ENCODE data around the gene LIPG. TPM values are rescaled to one million over a fixed set of nuclear protein-coding genes. Genes with fewer than 3 reads are reported as not detected.
A peak's percentile ranks its signal among the peaks of the same experiment; 100 is the strongest.

The LIPG gene
- total RNA-seq, 1 experiment from 2014 or later, result 6.8 TPM

GRCh38 chr18:49560277-49560623, 1.6 kb upstream of the LIPG start (continued):
- no peak for TF ChIP-seq AR (CRISPR knock-in tag; IDR thresholded peaks at IDR 0.05)
- TF ChIP-seq, protein P1, sequence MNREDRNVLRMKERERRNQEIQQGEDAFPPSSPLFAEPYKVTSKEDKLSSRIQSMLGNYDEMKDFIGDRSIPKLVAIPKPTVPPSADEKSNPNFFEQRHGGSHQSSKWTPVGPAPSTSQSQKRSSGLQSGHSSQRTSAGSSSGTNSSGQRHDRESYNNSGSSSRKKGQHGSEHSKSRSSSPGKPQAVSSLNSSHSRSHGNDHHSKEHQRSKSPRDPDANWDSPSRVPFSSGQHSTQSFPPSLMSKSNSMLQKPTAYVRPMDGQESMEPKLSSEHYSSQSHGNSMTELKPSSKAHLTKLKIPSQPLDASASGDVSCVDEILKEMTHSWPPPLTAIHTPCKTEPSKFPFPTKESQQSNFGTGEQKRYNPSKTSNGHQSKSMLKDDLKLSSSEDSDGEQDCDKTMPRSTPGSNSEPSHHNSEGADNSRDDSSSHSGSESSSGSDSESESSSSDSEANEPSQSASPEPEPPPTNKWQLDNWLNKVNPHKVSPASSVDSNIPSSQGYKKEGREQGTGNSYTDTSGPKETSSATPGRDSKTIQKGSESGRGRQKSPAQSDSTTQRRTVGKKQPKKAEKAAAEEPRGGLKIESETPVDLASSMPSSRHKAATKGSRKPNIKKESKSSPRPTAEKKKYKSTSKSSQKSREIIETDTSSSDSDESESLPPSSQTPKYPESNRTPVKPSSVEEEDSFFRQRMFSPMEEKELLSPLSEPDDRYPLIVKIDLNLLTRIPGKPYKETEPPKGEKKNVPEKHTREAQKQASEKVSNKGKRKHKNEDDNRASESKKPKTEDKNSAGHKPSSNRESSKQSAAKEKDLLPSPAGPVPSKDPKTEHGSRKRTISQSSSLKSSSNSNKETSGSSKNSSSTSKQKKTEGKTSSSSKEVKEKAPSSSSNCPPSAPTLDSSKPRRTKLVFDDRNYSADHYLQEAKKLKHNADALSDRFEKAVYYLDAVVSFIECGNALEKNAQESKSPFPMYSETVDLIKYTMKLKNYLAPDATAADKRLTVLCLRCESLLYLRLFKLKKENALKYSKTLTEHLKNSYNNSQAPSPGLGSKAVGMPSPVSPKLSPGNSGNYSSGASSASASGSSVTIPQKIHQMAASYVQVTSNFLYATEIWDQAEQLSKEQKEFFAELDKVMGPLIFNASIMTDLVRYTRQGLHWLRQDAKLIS (CRISPR knock-in tag; IDR thresholded peaks at IDR 0.05; ENCODE audit: borderline replicate concordance), result no peak

DNA sequence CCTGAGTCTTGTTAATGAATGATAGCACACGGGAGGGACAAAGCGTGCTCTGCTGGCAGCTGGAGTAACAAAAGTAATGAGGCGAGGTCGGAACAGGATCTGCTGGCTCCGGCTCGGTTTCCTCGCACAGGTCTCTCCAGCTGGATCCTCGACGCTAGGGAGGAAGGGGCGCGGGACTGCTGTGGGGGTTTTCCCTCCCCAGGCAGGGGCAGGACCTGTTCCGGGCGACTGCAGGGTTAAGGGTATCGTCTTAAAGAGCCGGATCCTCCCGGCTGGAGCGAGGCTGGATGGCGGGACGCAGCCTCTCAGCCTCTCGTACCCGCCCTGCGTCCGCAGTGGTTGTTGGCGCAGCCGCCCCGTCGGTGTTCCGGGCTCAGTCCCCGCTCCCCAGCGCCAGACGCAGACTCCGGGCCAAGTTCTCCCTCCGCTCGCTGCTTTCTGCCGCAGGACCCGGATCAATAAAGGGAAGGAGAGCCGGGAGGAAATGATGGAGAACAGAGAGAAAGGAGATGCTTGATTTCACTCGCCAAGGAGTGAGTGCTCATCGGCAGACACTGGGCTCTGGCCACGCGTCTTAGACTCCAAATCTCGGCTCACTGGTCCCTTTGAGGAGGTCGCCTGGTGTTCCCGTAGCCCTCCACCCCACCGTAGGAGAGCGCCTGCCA, 1.1 kb upstream of the LIPG start:
- TF ChIP-seq JUN (CRISPR knock-in tag; IDR thresholded peaks at IDR 0.05) (0 out of 2 replicates have a peak, but pooled peaks have one; percentile 14), ZSCAN18 (CRISPR knock-in tag; IDR thresholded peaks at IDR 0.05) (no peak), ARID4B (CRISPR knock-in tag; IDR thresholded peaks at IDR 0.05; ENCODE audit: borderline replicate concordance) (0 out of 2 replicates have a peak, but pooled peaks have one; percentile 1)
- H3K27ac Mint-ChIP-seq, result peak overlapping the region; percentile 89
- peak; percentile 8 for ATAC-seq
- ChIA-PET POLR2A (interaction anchor here (1.2 to 1.5 kb wide), 3 partner anchors 42 to 298 kb away, joined by 4 read pairs; partner anchors contain the start of gene C18orf32), CTCF (interaction anchor here (0.8 to 3.0 kb wide), 12 partner anchors 14 to 796 kb away, joined by 3 to 12 read pairs (median 4); no protein-coding TSS in a partner anchor)
- peak; percentile 49 for DNase-seq (ENCODE audit: low spot score)
- peaks cover 6% of the 10 kb centered on the region for H3K9me3 Mint-ChIP-seq
- peaks cover 44% of the 10 kb centered on the region for H3K27me3 Mint-ChIP-seq (ENCODE audit: low read depth)
- H3K4me3 Mint-ChIP-seq, result peak overlapping the region; percentile 86
- H3K4me1 Mint-ChIP-seq, result peaks cover 26% of the 10 kb centered on the region
- peaks cover 4% of the 10 kb centered on the region; the same call in 1 of the 2 replicates for H3K36me3 Mint-ChIP-seq

- Mint-ChIP-seq H3K9me3 (no peaks in the 10 kb centered on the region), H3K27ac (no peak overlapping the region), H3K36me3 (peaks cover 14% of the 10 kb centered on the region; the same call in 1 of the 2 replicates), H3K4me3 (peak overlapping the region; percentile 86), H3K27me3 (ENCODE audit: low read depth) (peaks cover 44% of the 10 kb centered on the region), H3K4me1 (peaks cover 26% of the 10 kb centered on the region)
- POLR2A ChIA-PET, result interaction anchor here (0.6 to 0.9 kb wide), 2 partner anchors 50 to 152 kb away, joined by 3 to 5 read pairs; no protein-coding TSS in a partner anchor
- TF ChIP-seq ZNF263 (CRISPR knock-in tag; IDR thresholded peaks at IDR 0.05; ENCODE audit: low read depth) (peak; percentile 65), FOXK1 (CRISPR knock-in tag; IDR thresholded peaks at IDR 0.05) (no peak), FOXJ3 (CRISPR knock-in tag; IDR thresholded peaks at IDR 0.05; ENCODE audit: borderline replicate concordance) (no peak)
- CTCF ChIA-PET, result interaction anchor here (0.7 to 1.4 kb wide), 3 partner anchors 51 to 296 kb away, joined by 3 to 6 read pairs (median 4); no protein-coding TSS in a partner anchor
- no peak for DNase-seq (ENCODE audit: low spot score)
- peak; percentile 12 for ATAC-seq
These were observed 748 bp downstream of the LIPG start for GRCh38 chr18:49562481-49563129.
